ENCODE measurements around the gene GPR89A.
"Not testable (repeated sequence)": the region's sequence is repeated elsewhere in the genome, so short reads cannot be mapped to it uniquely, and the experiment has no call there.

The GPR89A gene

DNA sequence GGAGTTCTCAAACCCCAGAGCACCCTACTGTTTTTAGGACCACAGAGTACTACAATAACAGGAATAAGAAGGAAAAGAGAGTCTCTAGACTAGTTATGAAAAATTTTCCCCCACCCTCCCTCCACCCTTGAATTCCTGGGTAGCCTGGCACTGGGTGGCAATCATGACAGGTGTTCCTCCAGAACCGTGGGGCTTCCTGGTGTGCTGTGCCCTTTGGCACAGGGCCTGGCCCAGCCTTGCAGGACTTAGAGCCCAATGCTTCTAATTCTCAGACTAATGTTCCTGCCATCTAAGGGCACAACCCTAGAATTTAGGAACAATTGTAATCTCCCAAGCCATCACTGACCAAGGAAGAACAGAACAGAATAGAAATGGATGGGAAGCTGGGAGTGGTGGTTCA, 110.0 kb downstream of the GPR89A start:
- no peak for DNase-seq (ENCODE audit: low read depth)

DNA sequence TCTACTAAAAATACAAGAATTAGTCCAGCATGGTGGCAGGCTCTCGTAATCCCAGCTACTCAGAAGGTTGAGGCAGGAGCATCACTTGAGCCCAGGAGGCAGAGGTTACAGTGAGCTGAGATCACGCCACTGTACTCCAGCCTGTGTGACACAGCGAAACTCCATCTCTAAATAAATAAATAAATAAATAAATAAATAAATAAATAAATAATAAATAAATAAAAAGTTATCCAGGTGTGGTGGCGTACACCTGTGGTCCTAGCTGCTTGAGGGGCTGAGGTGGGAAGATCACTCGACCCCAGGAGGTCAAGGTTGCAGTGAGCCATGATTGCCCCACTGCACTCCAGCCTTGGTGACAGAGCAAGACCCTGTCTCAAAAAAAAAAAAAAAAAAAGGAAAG, 110.7 kb downstream of the GPR89A start:
- DNase-seq (ENCODE audit: low read depth): not testable (repeated sequence)

DNA sequence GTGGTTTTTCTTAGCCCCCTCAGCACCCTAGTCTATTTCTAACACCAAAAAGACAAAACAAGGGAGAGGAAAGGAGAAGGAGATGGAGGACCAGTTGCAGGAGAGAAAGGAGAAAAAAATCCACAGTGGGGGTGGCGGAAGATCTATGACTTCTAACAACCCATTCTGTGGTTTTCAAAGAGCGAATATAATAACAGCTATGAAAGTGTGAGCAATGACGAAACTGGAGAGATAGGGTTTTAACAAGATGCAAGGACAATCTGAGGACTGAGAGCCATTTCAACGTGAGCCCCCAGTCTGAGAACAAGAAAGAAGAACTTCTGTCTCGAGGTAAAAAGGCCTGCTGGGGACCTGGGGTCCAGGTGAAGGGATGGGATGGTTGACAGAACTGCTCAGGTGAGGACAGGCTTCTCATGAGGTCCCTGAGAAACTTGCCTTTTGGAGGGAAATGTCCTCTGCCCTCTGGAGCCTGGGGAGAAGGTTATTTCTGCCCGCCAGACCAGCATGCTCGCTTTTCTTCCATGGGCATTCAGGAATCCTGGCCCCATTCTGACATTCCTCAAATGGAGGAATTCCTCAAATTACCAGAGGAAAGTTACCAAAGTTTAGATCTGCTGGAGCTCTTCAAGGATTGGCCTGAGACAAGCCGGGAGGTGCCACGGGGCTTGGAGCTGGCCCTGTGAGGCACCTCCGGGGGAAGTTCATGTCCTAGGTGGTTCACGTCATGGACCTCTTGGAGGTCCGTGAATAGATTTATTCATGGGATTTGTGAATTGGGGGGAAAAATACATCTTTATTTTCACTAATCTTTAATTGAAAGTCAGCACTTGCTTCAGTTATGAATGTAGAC, 111.7 kb downstream of the GPR89A start, which contains the start of gene CD160:
TSS of gene CD160 (plus strand) at position 270 of the 850 bp plus-strand sequence. CDS start 8,829 bp downstream, outside the sequence.
- DNase-seq (ENCODE audit: low read depth): no peak

Measured in activated T-cell treated with anti-CD3 and anti-CD28 coated beads for 24 hours (primary cell).